Measurements from ENCODE around the gene SPTLC2.
"Not testable (repeated sequence)": the region's sequence is repeated elsewhere in the genome, so short reads cannot be mapped to it uniquely, and the experiment has no call there.

SPTLC2 gene, protein sequence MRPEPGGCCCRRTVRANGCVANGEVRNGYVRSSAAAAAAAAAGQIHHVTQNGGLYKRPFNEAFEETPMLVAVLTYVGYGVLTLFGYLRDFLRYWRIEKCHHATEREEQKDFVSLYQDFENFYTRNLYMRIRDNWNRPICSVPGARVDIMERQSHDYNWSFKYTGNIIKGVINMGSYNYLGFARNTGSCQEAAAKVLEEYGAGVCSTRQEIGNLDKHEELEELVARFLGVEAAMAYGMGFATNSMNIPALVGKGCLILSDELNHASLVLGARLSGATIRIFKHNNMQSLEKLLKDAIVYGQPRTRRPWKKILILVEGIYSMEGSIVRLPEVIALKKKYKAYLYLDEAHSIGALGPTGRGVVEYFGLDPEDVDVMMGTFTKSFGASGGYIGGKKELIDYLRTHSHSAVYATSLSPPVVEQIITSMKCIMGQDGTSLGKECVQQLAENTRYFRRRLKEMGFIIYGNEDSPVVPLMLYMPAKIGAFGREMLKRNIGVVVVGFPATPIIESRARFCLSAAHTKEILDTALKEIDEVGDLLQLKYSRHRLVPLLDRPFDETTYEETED

DNA sequence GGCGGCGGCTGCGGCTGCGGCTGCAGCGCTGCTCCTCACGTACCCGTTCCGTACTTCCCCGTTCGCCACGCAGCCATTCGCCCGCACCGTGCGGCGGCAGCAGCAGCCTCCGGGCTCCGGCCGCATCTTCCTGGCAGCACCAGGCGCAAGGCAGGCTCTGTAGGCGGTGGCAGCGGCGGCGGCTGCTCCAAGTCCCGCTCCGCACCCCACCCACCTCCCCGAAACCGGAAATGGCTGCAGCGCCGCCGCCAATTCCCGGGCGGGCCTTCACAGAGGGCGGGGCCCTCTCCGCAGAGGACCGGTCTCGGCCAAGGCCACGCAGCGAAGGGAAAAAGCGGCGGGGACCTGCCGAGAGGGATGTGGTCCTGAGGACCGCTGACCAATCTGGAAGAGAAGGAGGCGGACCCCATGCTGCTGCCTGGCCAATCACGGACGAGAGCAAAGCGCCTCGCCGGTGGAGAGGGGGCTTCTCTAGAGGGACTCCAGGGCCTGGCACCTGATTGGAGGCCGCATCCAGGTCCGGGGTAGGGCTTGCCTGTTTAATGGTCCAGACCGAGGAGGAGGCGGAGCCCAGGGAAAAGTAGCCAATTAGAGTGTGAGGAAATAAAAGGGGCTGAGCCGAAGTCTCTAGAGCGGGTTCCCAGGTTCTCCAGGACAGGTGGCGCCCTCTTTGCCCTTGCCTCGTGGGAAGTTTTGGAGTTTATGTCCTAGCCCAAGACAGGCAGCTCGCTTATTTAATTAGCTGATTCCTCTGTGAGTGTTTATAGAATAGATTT, at the start of gene SPTLC2:
TSS of gene SPTLC2 (minus strand) at position 184 of the 776 bp plus-strand sequence. CDS start at position 126, 58 bp downstream.
- peak; percentile 97 for DNase-seq (ENCODE audit: extremely low read depth, low read depth)
- TF ChIP-seq CTCF (IDR thresholded peaks at IDR 0.05; ENCODE audit: low read depth, low read length) = no peak; the same call in none of the 2 replicates

DNA sequence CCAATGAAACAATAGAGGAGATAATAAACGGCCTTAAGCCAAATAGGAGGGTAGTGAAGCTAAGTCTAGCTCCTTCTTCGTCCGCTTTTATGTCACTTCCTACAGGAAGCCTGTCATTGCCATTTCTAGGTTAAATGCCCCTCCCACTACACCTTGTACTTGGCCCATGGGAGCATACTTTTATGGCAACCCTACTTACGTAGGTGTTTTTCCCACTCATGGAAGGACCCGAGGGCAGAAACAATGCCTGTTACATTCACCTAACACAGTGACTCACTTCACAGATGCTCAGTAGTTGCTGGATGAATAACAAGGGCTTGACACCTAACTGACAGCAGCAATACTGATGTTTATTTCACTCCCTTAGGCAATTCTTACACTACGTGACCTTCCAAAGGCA, 46.9 kb upstream of the SPTLC2 start:
- DNase-seq (ENCODE audit: extremely low read depth, low read depth) = no peak
- TF ChIP-seq CTCF (IDR thresholded peaks at IDR 0.05; ENCODE audit: low read depth, low read length) = no peak

GRCh38 chr14:77661562-77661961, 45.1 kb upstream of the SPTLC2 start:
- DNase-seq (ENCODE audit: extremely low read depth, low read depth) = not testable (repeated sequence)

GRCh38 chr14:77660754-77661153, 44.3 kb upstream of the SPTLC2 start:
- TF ChIP-seq CTCF (IDR thresholded peaks at IDR 0.05; ENCODE audit: low read depth, low read length) = no peak
- DNase-seq (ENCODE audit: extremely low read depth, low read depth) = no peak

GRCh38 chr14:77659831-77660230, 43.4 kb upstream of the SPTLC2 start:
- TF ChIP-seq CTCF (IDR thresholded peaks at IDR 0.05; ENCODE audit: low read depth, low read length) = no peak
- no peak for DNase-seq (ENCODE audit: extremely low read depth, low read depth)

GRCh38 chr14:77657280-77657679, 40.8 kb upstream of the SPTLC2 start:
- no peak for TF ChIP-seq CTCF (IDR thresholded peaks at IDR 0.05; ENCODE audit: low read depth, low read length)
- no peak for DNase-seq (ENCODE audit: extremely low read depth, low read depth)

DNA sequence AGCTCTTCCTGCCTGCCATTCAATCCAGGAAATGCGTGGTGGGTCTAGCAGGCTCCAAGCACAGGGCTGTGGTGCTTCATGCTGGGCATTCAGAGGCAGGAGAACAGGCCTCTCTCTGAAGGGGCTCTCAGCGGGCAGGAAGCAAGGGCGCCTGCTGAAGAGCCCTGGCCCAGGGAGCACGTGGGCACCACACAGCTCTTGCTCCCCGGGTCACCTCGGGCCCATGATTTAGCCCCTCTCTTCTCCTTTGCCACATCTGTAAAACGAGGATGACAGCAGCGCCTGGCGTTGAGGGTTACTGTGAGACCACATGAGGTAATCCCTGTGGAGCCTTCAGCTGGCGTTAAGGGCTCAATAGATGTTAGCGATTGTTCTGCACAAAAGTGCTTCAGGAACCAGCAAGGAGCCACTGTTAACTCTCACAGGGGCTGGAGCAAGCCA, 37.6 kb upstream of the SPTLC2 start:
- no peak for TF ChIP-seq CTCF (IDR thresholded peaks at IDR 0.05; ENCODE audit: low read depth, low read length)

More for the DNA sequence above, 37.6 kb upstream of the SPTLC2 start:
- no peak for DNase-seq (ENCODE audit: extremely low read depth, low read depth)

Measured in AG09319 (cell line).